ENCODE measurements around the gene FAM219A.
A peak's percentile ranks its signal among the peaks of the same experiment; 100 is the strongest.

Gene FAM219A

GRCh38 chr9:34398875-34399274, 59.5 kb downstream of the FAM219A start:
- no peak for FAIRE-seq

DNA sequence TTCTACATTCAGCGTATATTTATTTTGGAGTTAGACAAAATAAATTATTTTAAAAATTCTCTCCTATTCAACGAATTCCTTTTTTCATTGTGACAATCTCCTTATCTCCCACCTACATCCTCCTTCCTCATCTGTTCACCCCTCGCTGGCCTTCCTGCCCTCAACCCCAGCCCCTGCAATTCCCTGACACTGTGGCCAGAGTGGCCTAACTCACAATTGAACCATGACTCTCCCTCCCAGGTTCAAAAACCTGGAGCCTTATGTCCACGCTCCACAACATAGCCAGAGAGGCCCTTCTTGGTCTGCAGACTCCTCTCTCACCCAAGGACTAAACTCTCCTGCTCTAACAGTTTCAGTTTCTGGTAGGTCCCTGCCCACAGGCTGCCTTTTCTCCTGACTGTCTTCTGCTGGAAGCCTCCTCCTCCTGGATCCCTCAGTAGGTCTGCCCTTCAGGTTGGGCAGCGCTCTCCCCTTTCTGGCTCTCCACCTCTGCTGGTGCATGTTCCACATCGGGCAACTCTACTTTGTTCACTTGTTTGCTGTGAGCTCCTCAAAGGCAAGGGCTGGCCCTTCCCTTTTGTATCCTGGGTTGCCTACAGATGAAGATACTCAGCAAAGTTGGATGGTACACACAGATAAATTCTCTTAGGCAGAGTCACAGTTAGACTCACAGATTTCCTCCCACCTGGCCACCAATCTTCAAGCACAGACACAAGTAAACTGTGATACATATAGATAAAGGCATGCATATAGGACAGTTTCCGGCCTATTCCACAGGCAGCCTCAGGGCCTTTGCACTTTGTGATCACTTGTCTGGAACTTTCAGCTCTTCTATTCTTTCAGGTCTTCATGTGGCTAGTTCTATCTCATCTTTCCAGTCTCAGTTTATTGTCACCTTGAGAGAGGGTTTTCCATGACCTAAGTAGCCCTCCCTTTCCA, 61.8 kb downstream of the FAM219A start:
- no peak for FAIRE-seq

DNA sequence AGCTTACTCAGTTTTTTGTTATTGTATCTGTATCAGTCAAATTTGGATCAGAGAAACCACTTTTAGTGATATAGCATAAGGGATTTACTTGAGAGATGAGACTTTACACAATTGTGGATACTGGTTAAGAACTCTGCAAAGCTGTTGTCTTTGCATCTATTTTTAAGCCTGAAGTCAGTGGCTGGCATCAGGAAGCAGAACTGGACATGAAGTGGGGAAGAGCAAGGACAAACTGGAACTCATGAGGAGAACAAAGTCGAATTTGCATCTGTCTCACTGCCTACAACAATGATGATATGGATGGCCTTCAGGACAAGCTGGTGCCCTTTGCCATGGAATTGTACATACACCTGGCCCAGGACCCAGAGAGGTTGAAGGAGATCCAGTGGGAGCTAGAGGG, 65.9 kb downstream of the FAM219A start:
- no peak for FAIRE-seq

- no peak for FAIRE-seq
Observed at GRCh38 chr9:34387239-34387638, 71.1 kb downstream of the FAM219A start.

DNA sequence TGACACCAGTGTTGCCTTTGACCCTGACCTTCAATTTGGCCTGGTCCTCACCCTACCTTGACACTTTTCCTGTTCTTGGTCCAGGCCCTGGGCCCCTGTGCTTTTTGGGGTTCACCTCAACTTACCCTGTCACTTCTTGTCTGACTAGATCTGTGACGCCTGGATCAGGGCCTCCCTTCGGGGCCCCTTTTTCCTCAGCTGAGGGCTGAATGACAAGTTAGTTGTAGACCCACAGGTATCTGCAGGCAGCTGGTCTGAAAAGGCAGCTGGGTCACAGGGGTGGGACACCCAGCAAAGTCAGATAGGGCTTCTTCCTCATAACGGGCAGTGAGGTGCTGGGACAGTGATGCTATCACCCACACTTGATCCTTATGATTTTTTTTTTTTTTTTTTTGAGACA, 71.7 kb downstream of the FAM219A start:
- no peak for FAIRE-seq

DNA sequence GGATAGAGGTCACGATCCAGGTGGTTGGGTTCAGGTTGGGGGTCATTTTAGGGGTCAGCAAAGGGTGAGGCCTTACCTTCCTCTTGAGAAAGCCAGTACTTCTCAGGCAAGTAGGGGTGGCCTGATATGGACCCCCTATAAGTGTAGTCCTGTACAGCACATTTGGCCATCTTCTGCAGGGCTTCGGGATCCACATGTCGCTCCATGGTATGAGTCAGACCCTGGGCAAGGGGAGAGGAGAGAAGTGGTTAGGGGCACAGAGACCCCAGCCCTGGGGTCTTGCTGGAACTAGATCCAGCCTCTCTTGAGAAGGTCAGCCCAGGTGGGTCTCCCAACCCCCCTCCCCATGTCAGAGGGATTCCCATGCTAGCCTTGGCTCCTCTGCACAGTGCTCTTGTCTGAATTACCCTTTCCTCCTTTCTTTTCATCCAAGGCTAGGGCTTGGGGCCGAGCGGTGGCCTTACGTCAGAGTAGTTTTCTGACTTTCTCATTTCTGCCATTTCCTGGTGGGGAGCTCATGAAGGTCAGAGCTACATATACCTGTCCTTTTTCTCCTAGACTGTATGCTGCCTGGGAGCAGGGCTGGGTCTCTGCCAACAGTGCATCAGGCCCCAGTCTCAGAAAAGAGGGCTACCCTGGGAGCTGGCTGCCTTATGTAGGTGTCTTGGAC, 72.7 kb downstream of the FAM219A start:
- FAIRE-seq: no peak

- FAIRE-seq: no peak
Observed at GRCh38 chr9:34384368-34385165, 73.8 kb downstream of the FAM219A start.

DNA sequence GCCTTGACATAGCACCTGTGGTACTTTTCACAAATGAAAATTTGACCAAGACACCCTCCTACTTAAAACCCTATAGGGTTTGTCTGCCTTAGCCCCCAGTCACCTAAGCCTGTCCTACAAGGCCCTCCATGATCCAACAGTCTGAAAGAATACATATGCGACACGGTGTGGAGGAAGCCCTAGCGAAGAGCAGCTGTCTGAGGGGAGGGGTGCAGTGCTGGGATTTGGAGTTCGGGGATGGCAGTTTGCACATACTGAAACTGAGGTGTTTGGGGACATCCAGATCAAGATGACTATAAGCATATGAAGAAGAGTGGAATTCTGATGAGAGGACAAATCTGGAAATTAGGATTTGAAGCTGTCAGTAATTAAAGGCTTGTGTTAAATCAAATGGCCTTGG, 74.5 kb downstream of the FAM219A start:
- FAIRE-seq: no peak

DNA sequence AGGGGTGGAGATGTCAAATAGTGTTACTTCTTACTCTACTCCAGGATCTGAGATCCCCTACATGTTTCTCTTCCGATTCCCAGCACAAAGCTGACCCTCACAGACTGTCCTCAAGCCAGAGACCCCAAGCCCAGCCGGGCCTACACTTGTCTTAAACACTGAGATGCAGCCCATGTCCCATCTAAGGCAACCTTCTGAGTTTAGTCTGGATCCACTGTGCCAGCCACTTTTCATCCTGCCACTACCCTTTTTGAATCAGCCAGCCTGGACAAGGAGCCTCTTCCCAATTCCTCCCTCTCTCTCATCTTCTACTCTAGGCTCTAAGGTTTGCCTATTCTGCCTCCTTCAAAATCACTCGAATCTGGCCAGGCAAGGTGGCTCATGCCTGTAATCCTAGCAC, 75.5 kb downstream of the FAM219A start:
- no peak for FAIRE-seq

- no peak for FAIRE-seq
Observed at GRCh38 chr9:34382054-34382453, 76.3 kb downstream of the FAM219A start.

- no peak for FAIRE-seq
Observed at GRCh38 chr9:34381323-34381722, 77.0 kb downstream of the FAM219A start.

DNA sequence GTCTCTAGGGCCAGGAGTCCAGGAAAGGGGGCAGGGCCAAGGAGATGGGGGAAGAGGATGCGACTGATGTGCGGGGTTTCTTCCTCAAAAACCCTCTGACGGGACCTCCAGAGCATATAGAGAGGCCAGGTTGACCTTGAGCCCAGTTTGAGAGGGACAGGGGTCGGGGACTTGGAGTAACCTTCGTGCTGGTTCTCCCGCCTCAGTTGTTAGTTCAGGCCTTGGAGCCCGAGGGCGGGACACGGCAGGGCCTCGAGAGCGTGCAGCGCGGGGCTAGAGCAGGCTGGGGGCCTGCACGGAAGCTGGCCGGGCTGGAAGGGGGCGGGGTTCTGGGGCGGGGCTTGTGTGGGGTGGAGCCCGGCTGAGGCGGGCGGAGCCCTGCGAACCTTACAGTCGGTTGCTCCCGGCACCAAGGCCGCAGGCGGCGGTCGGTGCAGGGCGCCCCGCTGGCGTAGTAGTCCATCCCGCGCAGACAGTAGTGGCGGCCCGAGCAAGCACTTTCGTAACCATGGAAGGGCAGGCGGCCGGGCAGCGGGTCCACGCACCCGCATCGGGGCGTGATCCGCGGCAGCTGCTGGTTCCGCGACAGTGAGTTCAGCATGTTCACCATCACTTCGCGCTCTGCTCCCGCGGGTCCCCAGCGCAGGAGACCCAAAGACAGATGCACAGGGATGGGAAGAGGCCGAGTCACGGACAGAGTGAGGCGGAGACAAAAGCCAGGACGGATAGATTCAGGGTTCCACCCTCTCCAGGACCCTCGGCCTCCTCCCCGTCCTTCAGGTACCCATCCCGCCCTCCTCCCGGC, 77.7 kb downstream of the FAM219A start:
- no peak for FAIRE-seq

GRCh38 chr9:34380034-34380510, 78.3 kb downstream of the FAM219A start:
- no peak for FAIRE-seq

DNA sequence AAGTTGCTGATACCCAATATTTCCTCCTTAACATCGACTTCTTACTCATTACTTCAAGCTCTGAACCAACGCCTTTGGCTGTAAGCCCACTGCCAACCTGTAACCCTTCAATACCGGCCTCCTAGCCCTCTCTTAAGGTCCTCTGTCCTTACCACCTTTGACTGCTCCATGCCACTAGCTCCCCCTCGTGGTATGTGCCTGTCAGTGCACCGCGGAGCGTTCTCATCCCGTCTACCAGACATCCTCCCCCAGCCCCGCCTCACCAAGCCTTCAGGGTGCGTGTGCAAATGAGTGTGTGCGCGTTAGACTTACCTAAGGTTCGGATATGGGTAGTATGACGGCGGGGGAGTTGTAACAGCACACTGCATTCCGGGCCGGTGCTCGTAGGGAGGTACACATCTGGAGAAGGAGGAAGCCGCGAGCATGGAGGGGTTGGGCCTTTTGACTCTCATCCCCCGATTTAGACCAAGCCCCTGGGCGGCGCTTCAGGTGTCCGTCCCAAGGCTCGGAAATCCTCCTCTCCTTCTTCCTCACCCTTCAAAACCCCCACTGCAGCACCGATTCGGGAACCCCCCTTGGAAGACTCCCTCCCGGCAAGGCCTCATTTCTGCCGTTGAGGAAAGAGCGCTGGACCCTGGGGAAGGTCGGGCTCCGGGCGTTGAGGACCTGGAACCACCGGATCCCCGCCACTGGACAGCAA, 78.9 kb downstream of the FAM219A start:
- FAIRE-seq: no peak

GRCh38 chr9:34378376-34379060, 79.9 kb downstream of the FAM219A start:
- no peak for FAIRE-seq

DNA sequence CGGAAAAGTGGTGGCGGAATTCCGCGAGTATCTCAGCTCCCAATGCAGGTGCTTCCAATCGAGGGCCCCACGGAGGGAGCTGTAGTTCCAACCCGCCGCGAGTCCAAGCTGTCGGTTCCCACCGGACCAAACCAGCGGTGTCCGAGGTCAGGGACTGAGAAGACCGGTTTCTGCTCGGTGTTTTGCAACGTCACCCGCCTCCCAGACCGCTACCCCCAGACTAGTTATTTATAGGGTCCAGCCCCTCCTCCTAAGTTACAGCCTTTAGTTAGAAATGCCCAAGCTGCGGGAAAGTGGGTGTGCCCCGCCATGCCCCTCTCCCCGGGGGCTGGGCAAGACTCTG, 81.0 kb downstream of the FAM219A start:
- FAIRE-seq: no peak

DNA sequence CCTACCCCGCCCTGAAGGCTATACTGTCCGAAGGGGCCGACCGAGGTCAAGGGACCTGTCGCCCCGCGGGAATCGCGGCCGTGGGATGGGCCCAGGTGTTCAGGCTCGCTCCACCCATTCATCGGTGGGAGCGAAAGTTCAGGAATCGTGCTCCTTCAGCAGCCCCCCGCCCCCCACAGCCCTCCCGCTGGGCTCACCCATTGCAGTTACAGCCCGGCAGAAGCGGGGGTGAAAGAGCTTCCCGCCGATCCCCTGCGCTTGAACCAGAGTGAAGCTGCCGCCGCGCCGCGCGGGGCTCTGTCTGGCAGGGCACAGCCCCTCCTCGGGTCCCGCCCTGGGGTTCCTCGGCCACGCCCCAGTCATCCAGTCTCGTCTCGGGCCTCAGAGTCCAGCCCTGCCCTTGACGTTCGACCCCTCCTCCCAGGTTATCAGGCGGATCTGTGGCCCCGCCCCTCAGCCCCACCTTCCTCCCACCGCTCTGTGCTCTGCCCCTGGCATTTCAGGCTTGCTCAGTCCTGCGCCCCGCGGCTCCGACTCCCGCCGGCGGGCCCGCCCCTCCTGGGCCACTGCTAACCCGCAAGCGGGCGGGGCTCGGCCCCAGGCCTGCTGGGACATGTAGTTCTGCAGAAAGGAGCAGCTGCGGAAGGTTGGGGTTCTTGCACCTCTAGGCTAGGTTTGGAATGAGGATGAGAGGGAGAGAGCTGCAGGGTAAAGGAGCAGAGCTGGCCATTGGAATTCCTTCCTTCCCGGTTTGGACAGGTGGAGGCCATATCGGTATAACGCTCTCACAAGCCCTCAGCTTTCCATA, 81.6 kb downstream of the FAM219A start, which contains the start of gene MYORG:
Gene MYORG (minus strand): TSS at position 303 of the 808 bp plus-strand sequence. CDS start 3,955 bp downstream, outside the sequence.
- FAIRE-seq: peak; percentile 97

- FAIRE-seq: no peak
Observed at GRCh38 chr9:34375901-34376595, 82.3 kb downstream of the FAM219A start.

- FAIRE-seq: no peak
Observed at GRCh38 chr9:34374905-34375552, 83.3 kb downstream of the FAM219A start.
